Hippocampal formation (tissue), 2 donors: ENCODE measurements around the gene MUC2.

Experiments
- DNase-seq, 2 donors: peaks; one replicate each; lab custom pipeline; 2025; lab: John Stamatoyannopoulos, UW

MUC2 gene

GRCh38 chr11:1087961-1088926, 13.6 kb downstream of the MUC2 start:
- no peak for DNase-seq

DNA sequence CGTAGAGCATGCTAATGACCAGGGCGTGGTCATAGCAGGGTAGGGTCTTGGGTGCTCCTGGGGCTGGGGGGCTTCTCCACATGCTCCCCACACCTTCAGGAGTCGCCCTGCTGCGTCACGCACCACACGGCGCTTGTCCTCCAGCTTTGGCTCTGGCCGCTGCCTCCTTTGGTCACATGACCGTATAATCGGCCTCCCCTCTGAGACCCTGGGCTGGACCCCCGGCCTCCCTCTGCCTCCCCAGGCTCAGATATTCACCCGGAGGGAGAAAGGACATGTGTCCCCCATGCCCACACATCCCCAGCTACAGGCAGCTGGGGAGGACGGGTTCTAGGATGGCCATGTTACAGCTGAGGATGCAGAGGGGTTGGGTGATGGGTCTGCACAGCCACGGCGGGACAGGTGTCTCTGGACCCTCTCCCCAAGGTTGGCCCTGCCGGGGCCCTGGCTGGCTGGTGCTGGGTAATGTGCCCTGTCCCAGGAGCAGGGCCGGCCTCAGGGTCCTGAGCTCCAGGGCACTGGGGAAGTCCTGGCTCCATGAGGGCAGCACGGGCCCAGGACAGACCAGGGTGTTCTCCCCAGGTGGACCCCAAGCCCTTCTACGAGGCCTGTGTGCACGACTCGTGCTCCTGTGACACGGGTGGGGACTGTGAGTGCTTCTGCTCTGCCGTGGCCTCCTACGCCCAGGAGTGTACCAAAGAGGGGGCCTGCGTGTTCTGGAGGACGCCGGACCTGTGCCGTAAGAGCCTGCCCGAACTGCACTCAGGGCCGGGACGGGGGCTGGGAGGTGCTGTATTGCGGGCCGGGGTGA, 14.5 kb downstream of the MUC2 start:
- DNase-seq, result no peak

DNA sequence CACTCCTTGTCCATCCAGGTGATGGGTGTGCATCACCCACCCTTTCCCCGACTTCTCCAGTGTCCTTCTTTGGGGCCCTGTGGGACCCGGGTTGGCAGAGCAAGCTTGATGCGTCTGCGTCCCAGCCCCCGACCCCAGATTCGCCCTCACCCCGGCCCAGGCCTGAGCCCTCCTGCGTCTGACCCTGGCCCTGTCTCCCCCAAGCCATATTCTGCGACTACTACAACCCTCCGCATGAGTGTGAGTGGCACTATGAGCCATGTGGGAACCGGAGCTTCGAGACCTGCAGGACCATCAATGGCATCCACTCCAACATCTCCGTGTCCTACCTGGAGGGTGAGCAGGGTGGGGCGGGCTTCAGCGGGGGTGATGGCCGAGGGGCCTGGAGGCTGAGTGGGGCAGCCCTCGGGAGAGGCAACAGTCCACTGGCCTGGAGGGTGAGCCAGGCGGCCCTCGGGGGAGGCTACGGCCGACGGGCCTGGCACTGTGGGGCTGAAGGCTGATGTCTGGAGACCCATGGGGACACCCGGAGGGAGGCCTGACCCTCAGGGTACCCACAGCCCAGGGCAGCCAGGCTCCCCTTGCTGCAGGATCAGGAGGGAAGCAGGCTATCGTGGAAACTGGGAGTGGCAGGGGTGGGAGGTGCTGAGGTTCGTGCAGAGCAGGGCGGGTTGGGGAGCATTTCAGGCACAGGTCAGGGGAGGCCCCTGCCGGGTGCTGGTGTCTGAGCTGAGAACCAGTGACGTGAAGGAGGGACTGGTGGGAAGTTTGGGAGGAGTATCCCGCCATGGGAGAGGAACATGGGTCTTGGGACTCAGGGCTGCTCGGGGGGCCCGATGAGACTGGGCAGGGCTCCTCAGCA, 15.3 kb downstream of the MUC2 start:
- DNase-seq, result no peak

- no peak for DNase-seq
Observed at GRCh38 chr11:1090600-1091331, 16.1 kb downstream of the MUC2 start.

- no peak for DNase-seq
Observed at GRCh38 chr11:1091332-1092083, 16.8 kb downstream of the MUC2 start.

DNA sequence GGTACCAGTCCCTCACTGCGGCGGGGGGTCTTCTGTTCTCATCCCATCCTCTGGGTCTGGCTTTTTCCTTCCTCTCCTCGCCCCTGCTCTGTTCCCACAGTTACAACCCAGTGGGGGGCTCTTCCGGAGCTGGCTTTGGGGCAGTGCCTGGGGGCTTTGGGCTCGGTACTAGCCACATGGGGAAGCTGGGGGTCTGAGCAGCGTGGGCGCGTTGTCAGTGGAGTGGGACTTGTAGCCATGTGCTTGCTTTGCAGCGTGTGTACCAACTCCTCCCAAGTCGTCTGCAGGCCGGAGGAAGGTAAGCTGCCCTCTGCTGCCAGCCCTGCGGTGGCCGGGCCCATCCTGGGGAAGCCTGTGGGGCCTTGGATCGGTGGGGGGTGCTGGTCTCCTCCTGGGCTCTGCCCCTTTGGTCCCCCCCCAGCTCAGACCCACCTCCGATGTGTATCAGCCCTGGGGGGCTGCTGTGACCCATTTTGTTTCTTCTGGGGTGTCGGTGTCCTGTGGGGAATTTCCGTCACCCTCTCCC, 17.5 kb downstream of the MUC2 start:
- no peak for DNase-seq

- DNase-seq, result no peak
Observed at GRCh38 chr11:1092919-1093318, 18.2 kb downstream of the MUC2 start.

DNA sequence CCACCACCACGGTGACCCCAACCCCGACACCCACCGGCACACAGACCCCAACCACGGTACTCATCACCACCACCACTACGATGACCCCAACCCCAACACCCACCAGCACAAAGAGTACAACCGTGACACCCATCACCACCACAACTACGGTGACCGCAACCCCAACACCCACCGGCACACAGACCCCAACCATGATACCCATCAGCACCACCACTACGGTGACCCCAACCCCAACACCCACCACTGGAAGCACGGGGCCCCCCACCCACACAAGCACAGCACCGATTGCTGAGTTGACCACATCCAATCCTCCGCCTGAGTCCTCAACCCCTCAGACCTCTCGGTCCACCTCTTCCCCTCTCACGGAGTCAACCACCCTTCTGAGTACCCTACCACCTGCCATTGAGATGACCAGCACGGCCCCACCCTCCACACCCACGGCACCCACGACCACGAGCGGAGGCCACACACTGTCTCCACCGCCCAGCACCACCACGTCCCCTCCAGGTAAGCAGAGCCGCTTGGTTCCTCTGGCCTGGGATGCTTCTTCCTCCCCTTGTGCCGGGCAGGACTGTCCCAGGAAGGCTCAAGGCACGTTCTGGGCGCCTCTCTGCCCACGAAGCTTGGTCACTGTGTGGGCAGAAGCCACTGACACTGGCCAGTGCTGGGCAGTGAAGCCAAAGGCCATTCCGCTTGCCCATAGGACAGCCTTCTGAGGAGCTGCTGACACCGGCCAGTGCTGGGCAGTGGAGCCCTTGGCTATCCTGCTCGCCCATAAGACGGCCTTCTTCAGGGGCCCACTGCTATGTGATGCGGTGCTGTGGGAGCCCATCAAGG, 25.1 kb downstream of the MUC2 start:
- DNase-seq, result no peak

DNA sequence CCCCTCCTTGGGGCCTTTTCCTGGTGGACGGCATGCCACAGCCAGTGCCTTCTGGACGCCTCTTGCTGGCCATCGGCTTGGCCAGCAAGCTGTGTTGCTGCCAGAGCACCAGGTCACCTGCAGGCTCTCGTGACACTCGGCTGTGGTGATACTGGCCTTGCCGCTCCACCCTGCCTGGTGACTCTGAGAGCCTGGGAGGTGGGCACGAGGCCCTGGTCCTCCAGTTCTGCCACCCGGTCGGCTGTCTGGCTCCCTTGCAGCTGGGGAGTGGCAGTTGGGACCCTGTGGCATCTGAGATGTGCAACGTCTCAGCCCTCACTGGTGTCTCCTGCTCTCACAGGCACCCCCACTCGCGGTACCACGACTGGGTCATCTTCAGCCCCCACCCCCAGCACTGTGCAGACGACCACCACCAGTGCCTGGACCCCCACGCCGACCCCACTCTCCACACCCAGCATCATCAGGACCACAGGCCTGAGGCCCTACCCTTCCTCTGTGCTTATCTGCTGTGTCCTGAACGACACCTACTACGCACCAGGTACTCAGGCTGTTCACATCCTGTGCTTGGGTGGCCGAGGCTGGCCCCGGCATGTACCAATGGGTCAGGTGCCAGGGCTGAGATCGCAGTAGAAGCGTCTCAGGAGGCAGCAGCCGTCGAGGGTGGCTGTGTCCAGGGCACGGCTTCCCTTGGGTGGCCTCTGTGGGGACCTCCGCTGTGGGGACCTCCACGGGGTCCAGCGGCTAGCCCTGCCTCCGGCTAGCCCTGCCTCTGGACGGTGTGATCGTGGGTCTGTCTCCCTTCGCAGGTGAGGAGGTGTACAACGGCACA, 26.0 kb downstream of the MUC2 start:
- DNase-seq, result no peak

- DNase-seq, result no peak
Observed at GRCh38 chr11:1101318-1102089, 26.8 kb downstream of the MUC2 start.

GRCh38 chr11:1102221-1102971, 27.7 kb downstream of the MUC2 start:
- no peak for DNase-seq

DNA sequence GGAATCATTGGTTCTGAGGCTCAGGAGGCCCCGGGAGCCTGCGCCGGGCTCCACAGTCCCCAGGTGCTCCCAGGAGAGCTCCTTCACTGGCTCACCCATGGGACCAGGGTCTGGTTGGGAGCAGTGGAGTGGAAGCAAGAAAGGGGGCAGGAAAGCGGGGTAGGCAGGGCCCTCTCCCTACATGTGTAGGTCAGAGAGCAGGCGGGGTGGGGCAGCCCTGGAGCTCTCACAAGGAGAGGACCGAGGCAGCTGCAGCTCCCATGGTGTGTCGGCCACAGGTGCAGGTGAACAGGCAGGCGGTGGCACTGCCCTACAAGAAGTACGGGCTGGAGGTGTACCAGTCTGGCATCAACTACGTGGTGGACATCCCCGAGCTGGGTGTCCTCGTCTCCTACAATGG, 28.3 kb downstream of the MUC2 start:
- no peak for DNase-seq

GRCh38 chr11:1103401-1104360, 29.0 kb downstream of the MUC2 start:
- DNase-seq, result no peak

DNA sequence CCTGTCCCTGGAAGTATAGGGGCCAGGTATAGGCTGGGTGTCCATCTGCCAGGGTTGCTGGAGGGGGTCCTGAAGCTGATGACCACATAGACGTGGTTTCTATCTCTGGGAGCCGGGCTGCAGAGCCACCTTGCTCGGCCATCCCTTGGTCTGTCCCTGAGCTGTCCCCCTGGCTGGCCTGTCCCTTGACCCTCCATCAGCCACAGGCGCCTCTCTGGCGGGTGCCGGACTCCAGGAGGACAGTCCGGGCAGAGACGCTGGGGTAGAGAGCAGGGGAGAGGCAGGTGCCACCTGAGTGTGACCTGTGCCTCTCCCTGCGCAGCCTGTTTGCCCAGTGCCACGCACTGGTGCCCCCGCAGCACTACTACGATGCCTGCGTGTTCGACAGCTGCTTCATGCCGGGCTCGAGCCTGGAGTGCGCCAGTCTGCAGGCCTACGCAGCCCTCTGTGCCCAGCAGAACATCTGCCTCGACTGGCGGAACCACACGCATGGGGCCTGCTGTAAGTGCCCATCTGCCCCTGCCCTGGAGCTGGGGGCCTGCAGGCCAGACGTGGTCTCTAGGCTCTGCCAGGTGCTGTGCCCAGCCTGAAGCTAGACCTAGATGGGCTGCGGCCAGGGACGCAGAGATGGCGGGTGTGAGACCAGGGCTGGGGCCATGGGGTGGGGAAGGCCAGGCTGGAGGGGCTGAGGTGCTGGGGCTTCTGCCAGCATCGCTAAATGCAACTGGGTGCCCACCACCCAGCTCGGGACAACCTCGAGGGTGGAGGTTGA, 29.9 kb downstream of the MUC2 start:
- DNase-seq, result no peak

- DNase-seq, result no peak
Observed at GRCh38 chr11:1105183-1105565, 30.5 kb downstream of the MUC2 start.
